Activated naive CD4-positive, alpha-beta T cell treated with anti-CD3 and anti-CD28 coated beads, Interleukin-2, amount 50 U/mL, for 24 hours (primary cell): ENCODE data around the gene RSBN1L.
"Not testable (repeated sequence)": the region's sequence is repeated elsewhere in the genome, so short reads cannot be mapped to it uniquely, and the experiment has no call there.

Source experiments
- H3K27ac Mint-ChIP-seq: one replicate; pipeline ENCODE4 v1.8.0; 2021; ENCODE audit warnings: mild to moderate bottlenecking, mixed read lengths
- H3K27me3 Mint-ChIP-seq: one replicate; pipeline ENCODE4 v1.8.0; 2021; ENCODE audit warnings: mixed read lengths
- H3K36me3 Mint-ChIP-seq: one replicate; pipeline ENCODE4 v1.8.0; 2021; ENCODE audit warnings: mixed read lengths
- H3K4me1 Mint-ChIP-seq: one replicate; pipeline ENCODE4 v1.8.0; 2021; ENCODE audit warnings: mixed read lengths
- H3K4me3 Mint-ChIP-seq: one replicate; pipeline ENCODE4 v1.8.0; 2021; ENCODE audit warnings: mild to moderate bottlenecking, mixed read lengths
- H3K9me3 Mint-ChIP-seq: one replicate; pipeline ENCODE4 v1.8.0; 2021; ENCODE audit warnings: mixed read lengths

Gene RSBN1L

GRCh38 chr7:77696057-77696642 is at the start of gene RSBN1L:
Gene RSBN1L (plus strand): TSS chr7:77696459. CDS start chr7:77696470, 11 bp downstream.
- H3K27ac Mint-ChIP-seq = peak within 1 kb of the TSS; percentile 98
- H3K9me3 Mint-ChIP-seq = no peaks in the 10 kb centered on the region
- peak within 1 kb of the TSS; percentile 92 for H3K4me3 Mint-ChIP-seq
- H3K27me3 Mint-ChIP-seq = no peaks in the 10 kb centered on the region
- peaks cover 7% of the 10 kb centered on the region for H3K36me3 Mint-ChIP-seq
- H3K4me1 Mint-ChIP-seq = peaks cover 57% of the 10 kb centered on the region

DNA sequence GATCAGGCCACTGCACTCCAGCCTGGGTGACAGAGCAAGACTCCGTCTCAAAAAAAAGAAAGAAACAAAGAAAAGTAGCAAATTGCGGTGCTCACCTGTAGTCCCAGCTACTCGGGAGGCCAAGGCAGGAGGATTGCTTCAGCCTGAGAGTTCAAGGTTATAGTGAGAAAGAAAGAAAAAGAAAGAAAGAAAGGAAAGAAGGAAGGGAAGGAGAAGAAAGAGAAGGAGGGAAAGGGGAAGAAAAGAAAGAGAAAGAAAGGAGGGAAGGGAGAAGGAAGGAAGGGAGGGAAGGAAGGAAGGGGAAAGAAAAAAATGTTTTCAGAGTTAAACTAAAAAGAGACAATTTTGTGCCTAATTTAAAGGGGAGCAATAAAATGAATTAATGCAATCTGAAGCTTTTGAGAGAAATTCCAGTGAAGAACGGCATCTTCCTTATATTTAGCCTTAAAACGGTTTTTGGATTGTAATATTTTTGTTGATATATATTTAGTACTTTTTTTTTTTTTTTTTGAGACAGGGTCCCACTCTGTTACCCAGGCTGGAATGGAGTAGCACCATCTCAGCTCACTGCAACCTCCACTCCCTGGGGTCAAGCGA is 47.4 kb upstream of the RSBN1L start:
- no peak overlapping the region for H3K27ac Mint-ChIP-seq
- H3K27me3 Mint-ChIP-seq = no peaks in the 10 kb centered on the region
- H3K9me3 Mint-ChIP-seq = no peaks in the 10 kb centered on the region
- H3K4me1 Mint-ChIP-seq = no peaks in the 10 kb centered on the region
- peaks cover 2% of the 10 kb centered on the region for H3K36me3 Mint-ChIP-seq
- no peak overlapping the region for H3K4me3 Mint-ChIP-seq

GRCh38 chr7:77649716-77650349 is 46.4 kb upstream of the RSBN1L start:
- Mint-ChIP-seq H3K27ac (no peak overlapping the region), H3K4me3 (no peak overlapping the region), H3K36me3 (no peaks in the 10 kb centered on the region), H3K9me3 (no peaks in the 10 kb centered on the region), H3K27me3 (no peaks in the 10 kb centered on the region), H3K4me1 (no peaks in the 10 kb centered on the region)

GRCh38 chr7:77651575-77652162 is 44.6 kb upstream of the RSBN1L start:
- Mint-ChIP-seq H3K9me3 (no peaks in the 10 kb centered on the region), H3K4me3 (no peak overlapping the region), H3K27ac (no peak overlapping the region), H3K36me3 (no peaks in the 10 kb centered on the region), H3K27me3 (no peaks in the 10 kb centered on the region), H3K4me1 (no peaks in the 10 kb centered on the region)

DNA sequence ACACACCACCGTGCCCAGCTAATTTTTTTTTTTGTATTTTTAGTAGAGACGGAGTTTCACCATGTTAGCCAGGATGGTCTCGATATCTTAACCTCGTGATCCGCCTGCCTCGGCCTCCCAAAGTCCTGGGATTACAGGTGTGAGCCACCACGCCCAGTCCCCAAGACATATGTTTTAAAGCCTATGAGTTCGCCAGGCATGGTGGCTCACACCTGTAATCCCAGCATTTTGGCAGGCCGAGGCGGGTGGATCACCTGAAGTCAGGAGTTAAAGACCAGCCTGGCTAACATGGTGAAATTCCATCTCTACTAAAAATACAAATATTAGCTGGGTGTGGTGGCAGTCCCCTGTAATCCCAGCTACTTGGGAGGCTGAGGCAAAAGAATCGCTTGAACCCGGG is 43.4 kb upstream of the RSBN1L start:
- H3K4me3 Mint-ChIP-seq, H3K4me1 Mint-ChIP-seq, H3K27me3 Mint-ChIP-seq, H3K36me3 Mint-ChIP-seq, H3K27ac Mint-ChIP-seq, H3K9me3 Mint-ChIP-seq: not testable (repeated sequence)

- Mint-ChIP-seq H3K36me3 (no peaks in the 10 kb centered on the region), H3K27me3 (no peaks in the 10 kb centered on the region), H3K27ac (no peak overlapping the region), H3K4me1 (no peaks in the 10 kb centered on the region), H3K9me3 (no peaks in the 10 kb centered on the region), H3K4me3 (no peak overlapping the region)
These were observed 42.7 kb upstream of the RSBN1L start for GRCh38 chr7:77653572-77653971.

DNA sequence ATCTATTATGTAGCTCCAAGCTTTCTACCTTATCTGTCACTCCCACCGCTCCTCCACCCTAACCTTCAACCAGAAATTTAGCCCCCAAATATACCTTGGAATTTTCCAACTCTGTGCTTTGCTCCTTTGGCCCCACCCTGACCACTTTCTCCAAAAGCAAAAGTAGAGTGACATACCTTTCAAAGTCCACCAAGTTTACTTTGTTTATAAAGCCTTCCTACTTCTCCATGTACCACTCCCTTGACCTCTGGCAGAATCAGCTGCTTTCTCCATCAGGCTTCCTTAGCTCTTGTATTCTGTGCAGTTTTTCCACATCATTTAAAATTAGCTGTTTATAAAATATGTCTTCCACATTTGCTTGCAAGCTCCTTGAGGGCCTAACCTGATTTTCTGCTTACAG is 40.9 kb upstream of the RSBN1L start:
- Mint-ChIP-seq H3K27ac (no peak overlapping the region), H3K4me3 (no peak overlapping the region), H3K4me1 (no peaks in the 10 kb centered on the region)

DNA sequence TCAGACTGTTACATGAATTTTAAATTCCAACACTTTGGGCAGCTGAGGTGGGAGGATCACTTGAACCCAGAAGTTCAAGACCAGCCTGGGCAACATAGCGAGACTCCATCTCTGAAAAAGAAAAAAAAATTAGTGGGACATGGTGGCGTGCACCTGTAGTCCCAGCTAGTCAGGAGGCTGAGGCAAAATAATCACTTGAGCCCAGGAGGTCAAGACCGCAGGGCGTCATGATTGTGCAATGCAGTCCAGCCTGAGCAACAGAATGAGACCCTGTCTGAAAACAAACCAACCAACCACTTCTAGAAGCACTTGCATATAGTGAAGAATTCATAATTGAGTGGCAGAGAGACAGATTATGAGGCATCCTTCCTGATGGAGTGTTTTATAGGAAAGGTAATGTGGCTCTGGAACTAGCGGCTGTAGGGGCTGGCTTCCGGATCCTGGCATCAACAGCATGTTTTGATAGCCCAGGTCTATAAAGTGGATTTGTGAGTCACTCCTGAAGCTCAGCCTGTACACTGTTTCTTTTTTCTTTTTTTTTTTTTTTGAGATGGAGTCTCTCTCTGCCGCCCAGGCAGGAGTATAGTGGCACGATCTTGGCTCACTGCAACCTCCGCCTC is 40.3 kb upstream of the RSBN1L start:
- Mint-ChIP-seq H3K27me3 (no peaks in the 10 kb centered on the region), H3K9me3 (no peaks in the 10 kb centered on the region), H3K4me1 (no peaks in the 10 kb centered on the region), H3K27ac (no peak overlapping the region), H3K4me3 (no peak overlapping the region), H3K36me3 (no peaks in the 10 kb centered on the region)

More for the DNA sequence above, 40.9 kb upstream of the RSBN1L start:
- Mint-ChIP-seq H3K27me3 (no peaks in the 10 kb centered on the region), H3K9me3 (no peaks in the 10 kb centered on the region), H3K36me3 (no peaks in the 10 kb centered on the region)

- Mint-ChIP-seq H3K4me3 (no peak overlapping the region), H3K36me3 (no peaks in the 10 kb centered on the region), H3K27ac (no peak overlapping the region), H3K27me3 (no peaks in the 10 kb centered on the region), H3K9me3 (no peaks in the 10 kb centered on the region), H3K4me1 (no peaks in the 10 kb centered on the region)
These were observed 38.6 kb upstream of the RSBN1L start for GRCh38 chr7:77657427-77658224.

- Mint-ChIP-seq H3K27me3 (no peaks in the 10 kb centered on the region), H3K36me3 (no peaks in the 10 kb centered on the region), H3K4me3 (no peak overlapping the region), H3K4me1 (no peaks in the 10 kb centered on the region), H3K27ac (no peak overlapping the region), H3K9me3 (no peaks in the 10 kb centered on the region)
These were observed 37.3 kb upstream of the RSBN1L start for GRCh38 chr7:77658928-77659327.

GRCh38 chr7:77661816-77662215 is 34.4 kb upstream of the RSBN1L start:
- Mint-ChIP-seq H3K27me3 (no peaks in the 10 kb centered on the region), H3K27ac (no peak overlapping the region), H3K9me3 (no peaks in the 10 kb centered on the region), H3K4me3 (no peak overlapping the region), H3K4me1 (no peaks in the 10 kb centered on the region), H3K36me3 (no peaks in the 10 kb centered on the region)

- H3K36me3 Mint-ChIP-seq = no peaks in the 10 kb centered on the region
- H3K9me3 Mint-ChIP-seq = no peaks in the 10 kb centered on the region
- H3K27me3 Mint-ChIP-seq = no peaks in the 10 kb centered on the region
- no peak overlapping the region for H3K4me3 Mint-ChIP-seq
- no peaks in the 10 kb centered on the region for H3K4me1 Mint-ChIP-seq
- no peak overlapping the region for H3K27ac Mint-ChIP-seq
These were observed 33.4 kb upstream of the RSBN1L start for GRCh38 chr7:77662869-77663268.

DNA sequence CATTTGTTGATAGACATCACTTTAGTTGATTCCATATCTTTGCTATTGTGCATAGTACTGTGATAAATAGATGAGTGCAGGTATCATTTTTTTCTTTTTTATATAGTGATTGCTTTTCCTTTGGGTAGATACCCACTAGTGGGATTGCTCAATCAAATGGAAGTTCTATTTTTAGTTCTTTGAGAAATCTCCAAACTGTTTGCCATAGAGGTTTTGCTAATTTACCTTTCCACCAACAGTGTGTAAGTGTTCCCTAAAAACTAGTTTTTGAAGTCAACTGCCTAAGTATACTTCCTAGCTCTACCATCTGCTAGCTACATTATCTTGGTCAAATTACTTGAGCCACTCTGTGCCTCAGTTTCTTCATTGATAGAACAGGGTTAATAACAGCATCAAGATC is 31.5 kb upstream of the RSBN1L start:
- Mint-ChIP-seq H3K4me3 (no peak overlapping the region), H3K9me3 (no peaks in the 10 kb centered on the region), H3K36me3 (no peaks in the 10 kb centered on the region), H3K4me1 (no peaks in the 10 kb centered on the region), H3K27me3 (no peaks in the 10 kb centered on the region), H3K27ac (no peak overlapping the region)

DNA sequence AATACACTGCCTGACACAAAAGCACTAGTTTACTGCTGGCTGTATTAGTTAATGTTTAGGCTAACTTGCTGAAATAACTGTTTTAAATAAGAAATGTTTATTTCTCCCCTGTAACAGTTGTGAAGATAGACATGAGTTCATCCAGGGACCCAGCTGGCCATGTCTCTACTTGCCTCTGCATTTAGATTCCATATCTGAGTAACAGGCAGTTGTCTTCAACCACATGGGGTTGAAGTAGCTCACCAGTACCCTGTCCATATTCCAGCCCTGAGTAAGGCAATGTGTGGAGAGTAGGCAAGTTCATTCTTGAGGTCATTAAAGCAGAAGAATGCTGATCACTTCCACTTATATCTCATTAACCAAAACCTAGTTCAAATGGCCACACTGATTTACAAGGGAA is 31.1 kb upstream of the RSBN1L start:
- no peaks in the 10 kb centered on the region for H3K4me1 Mint-ChIP-seq
- no peaks in the 10 kb centered on the region for H3K9me3 Mint-ChIP-seq
- no peak overlapping the region for H3K27ac Mint-ChIP-seq
- no peaks in the 10 kb centered on the region for H3K27me3 Mint-ChIP-seq
- H3K4me3 Mint-ChIP-seq = no peak overlapping the region
- H3K36me3 Mint-ChIP-seq = no peaks in the 10 kb centered on the region

DNA sequence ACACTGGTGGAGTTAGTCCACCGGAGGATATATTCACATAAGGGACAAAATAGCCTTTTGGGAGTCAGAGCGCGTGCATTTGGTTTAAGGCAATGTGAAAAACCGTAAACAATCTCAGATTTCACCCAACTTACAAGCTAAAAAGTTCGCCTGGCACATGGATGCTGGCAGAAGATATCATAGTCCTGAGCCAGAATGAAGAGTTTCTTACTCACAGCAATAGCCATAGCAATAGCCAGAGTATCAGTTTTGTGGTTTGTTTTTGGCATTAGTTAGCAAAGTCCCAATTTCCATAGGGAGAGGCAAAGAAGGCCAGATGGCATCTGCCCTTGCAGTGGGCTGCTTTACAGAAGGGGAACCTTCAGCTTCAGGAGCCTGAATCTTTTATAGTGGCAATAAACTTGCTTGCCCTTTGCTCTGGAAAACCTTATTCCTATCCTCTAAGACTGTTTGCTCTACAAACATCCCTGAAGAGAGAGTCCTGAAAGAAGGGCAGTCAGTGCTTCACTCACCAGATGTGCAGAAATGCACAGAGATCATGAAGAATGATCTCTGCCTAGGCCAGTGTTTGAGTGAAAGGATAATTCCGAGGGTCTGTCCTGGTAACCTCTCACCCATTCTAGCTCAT is 28.7 kb upstream of the RSBN1L start:
- H3K4me1 Mint-ChIP-seq = no peaks in the 10 kb centered on the region
- H3K9me3 Mint-ChIP-seq = no peaks in the 10 kb centered on the region
- no peak overlapping the region for H3K27ac Mint-ChIP-seq
- no peak overlapping the region for H3K4me3 Mint-ChIP-seq
- H3K36me3 Mint-ChIP-seq = no peaks in the 10 kb centered on the region
- no peaks in the 10 kb centered on the region for H3K27me3 Mint-ChIP-seq
